ENCODE data around the gene TBCD. TPM values are rescaled to one million over a fixed set of nuclear protein-coding genes. Genes with fewer than 3 reads are reported as not detected.

TBCD gene
- total RNA-seq, 1 donor from 2014 or later, result 118 TPM

DNA sequence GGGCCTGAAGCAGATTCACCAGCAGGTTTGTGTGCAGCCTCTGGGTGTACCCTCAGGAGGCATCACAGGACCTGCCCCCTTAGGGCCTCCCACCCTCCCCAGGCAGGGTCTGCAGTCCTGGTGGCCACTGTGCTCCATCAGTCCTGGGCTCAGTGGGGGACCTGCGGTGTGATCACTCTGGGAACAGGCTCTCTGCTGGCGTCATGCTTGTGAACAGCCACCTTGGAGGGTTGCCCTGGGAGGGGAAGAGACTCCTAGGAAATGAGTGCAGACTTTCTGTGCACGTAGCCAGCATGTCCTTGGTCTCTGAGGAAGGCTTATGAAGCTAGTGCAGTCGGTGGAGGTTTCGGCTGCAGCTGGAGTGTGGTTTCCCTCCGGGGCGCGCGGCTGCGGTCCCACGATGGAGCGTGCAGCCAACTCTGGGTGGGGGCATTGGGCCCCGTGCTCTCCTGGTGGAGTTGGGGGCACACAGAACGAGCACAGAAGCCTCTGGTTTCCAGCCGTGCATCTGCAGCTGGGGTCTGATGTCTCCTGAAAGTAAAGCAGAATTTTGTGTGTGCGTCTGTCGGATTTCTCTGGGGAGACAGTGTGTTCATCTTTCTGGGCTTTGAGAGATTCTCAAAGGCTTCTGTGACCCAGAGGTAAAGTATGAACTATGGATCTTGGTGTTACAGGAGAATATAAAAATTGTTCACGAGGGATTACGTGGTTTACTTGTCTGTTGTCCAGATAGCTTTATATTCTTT, 156.1 kb downstream of the TBCD start:
- Mint-ChIP-seq H3K36me3 (ENCODE audit: unreplicated experiment) (peaks cover 5% of the 10 kb centered on the region), H3K4me1 (ENCODE audit: low read depth, unreplicated experiment) (peaks cover 34% of the 10 kb centered on the region), H3K27ac (ENCODE audit: unreplicated experiment) (peak overlapping the region; percentile 67), H3K9me3 (ENCODE audit: unreplicated experiment) (peaks cover 15% of the 10 kb centered on the region), H3K4me3 (ENCODE audit: unreplicated experiment) (peak overlapping the region; percentile 61), H3K27me3 (ENCODE audit: unreplicated experiment) (peaks cover 5% of the 10 kb centered on the region)
- DNase-seq, result no peak
- TF ChIP-seq CTCF (IDR thresholded peaks at IDR 0.05; ENCODE audit: partially characterized antibody, unreplicated experiment), result no peak

DNA sequence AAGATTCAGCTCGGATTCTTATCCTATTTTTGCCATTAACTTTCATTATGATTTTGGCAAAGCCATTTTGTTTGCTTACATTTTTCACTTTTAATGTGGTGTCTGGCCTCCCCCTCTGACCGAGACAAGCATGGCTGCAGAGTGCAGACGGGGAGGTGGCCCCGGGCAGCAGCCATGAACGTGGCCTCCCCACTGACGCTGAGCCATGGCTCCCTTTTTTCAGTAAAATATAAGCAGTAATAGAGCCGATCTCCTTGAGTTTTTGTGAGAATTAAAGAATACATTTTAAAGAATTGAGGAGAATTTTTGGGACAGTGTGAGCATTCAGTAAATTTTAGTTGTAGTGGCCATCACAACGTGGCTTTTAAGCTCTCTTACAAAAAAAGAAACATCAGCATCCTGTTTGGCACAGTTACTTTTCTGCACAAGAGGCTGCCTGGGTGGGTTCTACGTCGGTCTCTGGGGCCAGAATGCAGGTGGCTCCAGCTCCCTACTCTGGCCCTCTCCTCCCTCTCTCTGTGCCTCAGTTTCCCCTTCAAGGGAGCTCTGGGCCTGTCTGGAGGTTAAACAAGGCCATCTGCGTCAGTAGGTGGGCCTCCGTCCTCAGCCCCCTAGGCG, 156.8 kb downstream of the TBCD start:
- Mint-ChIP-seq H3K27ac (ENCODE audit: unreplicated experiment) (peak overlapping the region; percentile 67), H3K9me3 (ENCODE audit: unreplicated experiment) (peaks cover 15% of the 10 kb centered on the region), H3K4me1 (ENCODE audit: low read depth, unreplicated experiment) (peaks cover 29% of the 10 kb centered on the region), H3K4me3 (ENCODE audit: unreplicated experiment) (no peak overlapping the region), H3K36me3 (ENCODE audit: unreplicated experiment) (peaks cover 5% of the 10 kb centered on the region), H3K27me3 (ENCODE audit: unreplicated experiment) (peaks cover 4% of the 10 kb centered on the region)
- no peak for DNase-seq
- TF ChIP-seq CTCF (IDR thresholded peaks at IDR 0.05; ENCODE audit: partially characterized antibody, unreplicated experiment), result no peak

DNA sequence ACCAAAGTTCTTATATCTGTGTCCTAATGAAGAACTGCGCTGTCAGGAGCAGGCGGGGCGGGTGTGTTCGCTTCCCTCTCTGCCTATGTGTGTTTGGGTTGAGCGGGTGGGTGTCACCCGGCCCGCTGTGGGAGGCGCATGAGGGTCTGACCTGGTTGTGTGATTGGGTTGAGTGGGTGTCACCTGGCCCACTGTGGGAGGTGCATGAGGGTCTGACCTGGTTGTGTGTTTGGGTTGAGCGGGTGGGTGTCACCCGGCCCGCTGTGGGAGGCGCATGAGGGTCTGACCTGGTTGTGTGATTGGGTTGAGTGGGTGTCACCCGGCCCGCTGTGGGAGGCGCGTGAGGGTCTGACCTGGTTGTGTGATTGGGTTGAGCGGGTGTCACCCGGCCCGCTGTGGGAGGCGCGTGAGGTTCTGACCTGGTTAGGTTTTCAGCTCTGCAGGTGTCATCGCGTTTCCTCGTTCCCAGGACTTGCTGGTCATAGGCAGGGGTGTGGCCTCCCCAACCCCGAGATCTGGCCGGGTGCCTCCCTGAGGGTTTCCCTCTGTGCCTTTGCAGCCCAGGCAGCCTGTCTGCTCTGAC, 157.5 kb downstream of the TBCD start:
- H3K27ac Mint-ChIP-seq (ENCODE audit: unreplicated experiment), result no peak overlapping the region
- no peak for DNase-seq

DNA sequence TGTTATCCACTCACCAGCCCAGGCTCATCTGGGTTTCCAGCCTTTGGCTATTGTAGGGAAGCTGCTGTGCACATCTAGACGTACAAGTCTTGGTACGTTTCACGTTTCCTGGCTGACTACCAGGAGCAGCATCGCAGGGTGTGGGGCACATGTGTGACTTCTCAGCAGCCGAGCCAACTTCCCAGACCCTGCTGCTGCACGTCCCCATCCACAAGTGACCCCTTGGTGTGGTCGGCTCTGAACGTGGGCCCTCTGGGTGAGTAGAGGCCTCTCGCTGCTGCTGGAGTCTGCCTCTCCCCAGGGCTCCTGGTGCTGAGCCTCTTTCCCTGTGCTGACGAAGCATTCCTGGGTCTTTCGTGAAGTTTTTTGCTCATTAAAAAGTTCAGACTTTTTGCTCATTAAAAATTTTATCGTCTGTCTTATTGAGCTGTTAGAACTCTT, 158.2 kb downstream of the TBCD start:
- Mint-ChIP-seq H3K27ac (ENCODE audit: unreplicated experiment) (no peak overlapping the region), H3K4me3 (ENCODE audit: unreplicated experiment) (no peak overlapping the region), H3K9me3 (ENCODE audit: unreplicated experiment) (peaks cover 14% of the 10 kb centered on the region), H3K4me1 (ENCODE audit: low read depth, unreplicated experiment) (peaks cover 28% of the 10 kb centered on the region), H3K27me3 (ENCODE audit: unreplicated experiment) (peaks cover 4% of the 10 kb centered on the region), H3K36me3 (ENCODE audit: unreplicated experiment) (peaks cover under 1% of the 10 kb centered on the region)
- no peak for TF ChIP-seq CTCF (IDR thresholded peaks at IDR 0.05; ENCODE audit: partially characterized antibody, unreplicated experiment)
- DNase-seq, result no peak

More for the DNA sequence above, 157.5 kb downstream of the TBCD start:
- peaks cover under 1% of the 10 kb centered on the region for H3K36me3 Mint-ChIP-seq (ENCODE audit: unreplicated experiment)
- H3K4me3 Mint-ChIP-seq (ENCODE audit: unreplicated experiment), result no peak overlapping the region
- peaks cover 24% of the 10 kb centered on the region for H3K4me1 Mint-ChIP-seq (ENCODE audit: low read depth, unreplicated experiment)
- peaks cover 12% of the 10 kb centered on the region for H3K9me3 Mint-ChIP-seq (ENCODE audit: unreplicated experiment)
- H3K27me3 Mint-ChIP-seq (ENCODE audit: unreplicated experiment), result peaks cover 2% of the 10 kb centered on the region
- no peak for TF ChIP-seq CTCF (IDR thresholded peaks at IDR 0.05; ENCODE audit: partially characterized antibody, unreplicated experiment)

DNA sequence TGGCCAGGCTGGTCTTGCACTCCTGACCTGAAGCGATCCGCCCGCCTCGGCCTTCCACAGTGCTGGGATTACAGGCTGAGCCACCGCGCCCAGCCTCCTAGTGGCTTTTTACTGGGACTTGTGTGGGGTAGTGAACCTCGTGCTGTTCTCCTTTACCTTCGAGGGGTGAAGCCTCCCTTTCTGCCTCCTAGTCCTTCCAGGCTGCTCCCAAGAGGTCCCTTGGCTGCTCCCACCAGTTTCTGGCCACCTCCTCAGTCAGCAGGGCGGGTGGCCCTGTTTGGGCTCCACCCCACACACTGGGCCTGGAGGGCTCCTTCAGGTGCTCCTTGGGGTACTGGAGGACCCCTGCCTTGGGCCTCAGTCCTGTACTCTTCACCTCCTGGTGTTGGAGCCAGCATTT, 158.9 kb downstream of the TBCD start:
- no peak for TF ChIP-seq CTCF (IDR thresholded peaks at IDR 0.05; ENCODE audit: partially characterized antibody, unreplicated experiment)
- Mint-ChIP-seq H3K4me3 (ENCODE audit: unreplicated experiment) (no peak overlapping the region), H3K27me3 (ENCODE audit: unreplicated experiment) (peaks cover 7% of the 10 kb centered on the region), H3K36me3 (ENCODE audit: unreplicated experiment) (peaks cover 4% of the 10 kb centered on the region), H3K4me1 (ENCODE audit: low read depth, unreplicated experiment) (peaks cover 31% of the 10 kb centered on the region), H3K9me3 (ENCODE audit: unreplicated experiment) (peaks cover 15% of the 10 kb centered on the region), H3K27ac (ENCODE audit: unreplicated experiment) (no peak overlapping the region)
- DNase-seq, result no peak

All from glutamatergic neuron (in vitro differentiated cells).